Activated CD4-positive, CD25-positive, alpha-beta regulatory T cell treated with anti-CD3 and anti-CD28 coated beads, Interleukin-2, amount 50 U/mL, for 24 hours (primary cell): ENCODE data around the gene SF3B4.
A peak's percentile ranks its signal among the peaks of the same experiment; 100 is the strongest.
"Not testable (repeated sequence)": the region's sequence is repeated elsewhere in the genome, so short reads cannot be mapped to it uniquely, and the experiment has no call there.

ENCODE experiments used
- ATAC-seq, 2 donors: fragments of 150-1000 bp; cut with Tn5 transposase; one replicate each; pipeline ENCODE4 v1.10.0; 2021; ENCODE audit warnings: mild to moderate bottlenecking in 1 of 2, moderate library complexity in 1 of 2

SF3B4 gene

GRCh38 chr1:149927563-149928400, at the start of gene SF3B4:
SF3B4 (minus strand) TSS chr1:149927803; CDS start chr1:149927759, 44 bp downstream.
- peak; percentile 99 for ATAC-seq

- ATAC-seq: no peak
Observed at GRCh38 chr1:149977345-149977744, 49.7 kb upstream of the SF3B4 start.

GRCh38 chr1:149972547-149972946, 44.9 kb upstream of the SF3B4 start:
- no peak for ATAC-seq

- ATAC-seq: no peak
Observed at GRCh38 chr1:149967646-149968045, 40.0 kb upstream of the SF3B4 start.

- no peak for ATAC-seq
Observed at GRCh38 chr1:149967041-149967440, 39.4 kb upstream of the SF3B4 start.

- no peak for ATAC-seq
Observed at GRCh38 chr1:149966405-149966804, 38.8 kb upstream of the SF3B4 start.

GRCh38 chr1:149965440-149965839, 37.8 kb upstream of the SF3B4 start:
- ATAC-seq: no peak

GRCh38 chr1:149963358-149963757, 35.8 kb upstream of the SF3B4 start:
- ATAC-seq: no peak

- ATAC-seq: no peak
Observed at GRCh38 chr1:149962736-149963135, 35.1 kb upstream of the SF3B4 start.

GRCh38 chr1:149962039-149962647, 34.5 kb upstream of the SF3B4 start:
- peak; percentile 60 to 65 for ATAC-seq

- ATAC-seq: not testable (repeated sequence)
Observed at GRCh38 chr1:149957548-149957947, 29.9 kb upstream of the SF3B4 start.

- ATAC-seq: no peak
Observed at GRCh38 chr1:149949911-149950310, 22.3 kb upstream of the SF3B4 start.

GRCh38 chr1:149945206-149945605, 17.6 kb upstream of the SF3B4 start:
- no peak for ATAC-seq

- ATAC-seq: no peak
Observed at GRCh38 chr1:149942885-149943284, 15.3 kb upstream of the SF3B4 start.

GRCh38 chr1:149942207-149942606, 14.6 kb upstream of the SF3B4 start:
- no peak for ATAC-seq

GRCh38 chr1:149940427-149940826, 12.8 kb upstream of the SF3B4 start:
- no peak for ATAC-seq

- not testable (repeated sequence) for ATAC-seq
Observed at GRCh38 chr1:149938668-149939003, 11.0 kb upstream of the SF3B4 start.

- ATAC-seq: peak; percentile 33 to 54
Observed at GRCh38 chr1:149937759-149938158, 10.2 kb upstream of the SF3B4 start.

- no peak for ATAC-seq
Observed at GRCh38 chr1:149936992-149937705, 9.5 kb upstream of the SF3B4 start.

GRCh38 chr1:149936170-149936991, 8.8 kb upstream of the SF3B4 start, which contains the start of gene MTMR11:
MTMR11 (minus strand) TSS chr1:149936879; CDS start chr1:149936647, 232 bp downstream.
- no peak for ATAC-seq

GRCh38 chr1:149934356-149934755, 6.8 kb upstream of the SF3B4 start:
- ATAC-seq: no peak

- no peak for ATAC-seq
Observed at GRCh38 chr1:149933208-149933607, 5.6 kb upstream of the SF3B4 start.

GRCh38 chr1:149932474-149932873, 4.9 kb upstream of the SF3B4 start:
- ATAC-seq: no peak
